Transverse colon (tissue), 4 donors: ENCODE data around the gene NAA20. TPM values are rescaled to one million over a fixed set of nuclear protein-coding genes. Genes with fewer than 3 reads are reported as not detected.

ENCODE experiments used
- DNase-seq: peaks from one replicate; pipeline ENCODE4 v3.0.0-alpha.2; 2019
- H3K27ac ChIP-seq, 4 donors: fragments of 200-600 bp; sonication (generic); 2 replicates each; pipeline ENCODE4 v1.5.1; 2016 to 2018; ENCODE audit warnings: inconsistent platforms in 4 of 4
- H3K27me3 ChIP-seq: fragments of 200-600 bp; sonication (generic); 2 replicates; pipeline ENCODE4 v1.5.1; 2017; ENCODE audit warnings: inconsistent platforms
- H3K36me3 ChIP-seq, 4 donors: fragments of 200-600 bp; sonication (generic); 2 replicates each; pipeline ENCODE4 v1.5.1; 2017 to 2019; ENCODE audit warnings: inconsistent platforms in 4 of 4
- H3K4me1 ChIP-seq, 4 donors: fragments of 200-600 bp; sonication (generic); 2 replicates each; pipeline ENCODE4 v1.5.1; 2017 to 2020; ENCODE audit warnings: inconsistent platforms in 4 of 4
- H3K4me3 ChIP-seq, 4 donors: fragments of 200-600 bp; sonication (generic); 1 replicate in 1 of 4; 2 replicates in 3 of 4; pipeline versions ENCODE4 v1.5.1 to v1.6.1; 2017 to 2019; ENCODE audit warnings: inconsistent platforms in 4 of 4
- H3K9me3 ChIP-seq, 2 donors: fragments of 200-600 bp; sonication (generic); 2 replicates each; pipeline ENCODE4 v1.5.1; 2017 to 2019; ENCODE audit warnings: inconsistent platforms in 2 of 2
- EP300 ChIP-seq: sonication (generic); formaldehyde crosslinking; IDR thresholded peaks from one replicate; pipeline ENCODE4 v1.6.1; 2017; ENCODE audit warnings: antibody characterized with exemption, low read depth
- POLR2A ChIP-seq: fragments of 450-650 bp; IDR thresholded peaks from one replicate; pipeline ENCODE4 v1.6.1; 2016; ENCODE audit warnings: antibody characterized with exemption, mild to moderate bottlenecking, moderate library complexity
- POLR2AphosphoS5 ChIP-seq, 3 donors: sonication (generic); formaldehyde crosslinking; IDR thresholded peaks; one replicate each; pipeline ENCODE4 v1.6.1; 2016; ENCODE audit warnings: antibody characterized with exemption in 3 of 3
- WGBS, 2 donors: methylation state at CpG; one replicate each; pipeline ENCODE4 v1.1.5; 2018; ENCODE audit warnings: low coverage in 1 of 2; 5-methylcytosine and 5-hydroxymethylcytosine counted together
- in situ Hi-C, 4 donors: fragments of 200-750 bp; cut with MboI; loops; one replicate each; pipeline versions ENCODE4 v1.15.0 to v1.15.1; 2017; ENCODE audit warnings: low sequenced_read_pairs in 3 of 4, low pct_ligation_motif_present in 1 of 4, low pct_unique_long_range_greater_than_20kb in 1 of 4
- intact Hi-C: fragments of 100-400 bp; cut with DNase I; formaldehyde crosslinking; loops from one replicate; pipeline ENCODE4 v1.15.1; 2023; ENCODE audit warnings: low total_unique reads
- total RNA-seq, 4 donors: library from RNA; depleted of rRNA; stranded (reverse); fragments of >200 nt; gene quantifications; one replicate each; pipeline ENCODE4 v1.1.0, GENCODE V29; 2016
- TF ChIP-seq, protein P1 (sequence below), 5 experiments: fragments of 200-600 bp in 3 of 5; fragments of 450-650 bp in 2 of 5; sonication (generic) in 3 of 5; IDR thresholded peaks; 1 replicate in 2 of 5; 2 replicates in 3 of 5; pipeline ENCODE4 v1.5.1; 2016 to 2017; ENCODE audit warnings: antibody characterized with exemption in 5 of 5, inconsistent platforms in 3 of 5, mild to moderate bottlenecking in 2 of 5, moderate library complexity in 1 of 5

The NAA20 gene
- total RNA-seq, 4 donors from 2014 or later = 26.5 to 58.0 (median 32.7) TPM

DNA sequence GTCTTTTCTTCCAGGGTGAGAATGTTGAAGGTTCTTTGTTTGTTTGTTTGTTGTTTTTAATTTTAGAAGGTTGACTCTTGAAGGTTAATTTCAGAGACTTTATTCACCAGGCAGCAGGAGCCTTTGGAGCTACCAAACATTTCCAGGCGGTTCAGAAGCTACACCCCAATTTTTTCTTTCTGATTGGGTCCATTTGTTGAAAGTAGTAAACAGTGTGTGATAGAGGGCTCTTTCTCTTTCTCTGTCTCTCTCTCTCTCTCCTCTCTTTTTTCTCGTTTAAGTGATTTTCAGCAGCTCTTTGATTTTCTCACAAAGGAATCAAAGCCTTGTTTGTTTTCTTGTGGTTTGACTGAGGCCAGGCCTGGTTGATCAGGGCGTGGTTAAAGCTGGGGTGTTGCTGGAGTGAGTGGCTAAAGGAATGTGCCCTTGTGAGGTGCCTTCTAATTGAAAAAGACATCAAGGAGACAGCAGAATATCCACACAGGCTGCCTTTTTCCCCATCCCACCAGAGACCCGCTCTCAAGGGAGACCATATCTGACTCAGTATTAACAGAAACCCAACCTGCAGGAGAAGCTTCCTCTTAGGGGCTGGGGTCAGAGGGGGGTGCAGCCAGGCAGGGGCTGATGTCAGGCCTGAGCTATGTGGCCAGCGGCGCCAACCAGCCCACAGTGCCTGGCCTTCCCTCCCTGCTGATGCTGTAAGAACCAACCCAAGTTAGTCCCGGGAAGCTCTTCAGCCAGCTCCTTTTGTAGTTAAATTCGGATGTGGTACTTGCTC lies 40.4 kb upstream of the NAA20 start:
- Histone ChIP-seq H3K9me3 (no peaks in the 10 kb centered on the region), H3K36me3 (peaks cover 0 to 4% (median 0%) of the 10 kb centered on the region in 4 donors), H3K4me1 (peaks cover 10 to 51% (median 25%) of the 10 kb centered on the region in 4 donors), H3K27me3 (no peaks in the 10 kb centered on the region), H3K4me3 (peak overlapping the region in 3 of 4 donors; percentile 35 to 47 (median 35)), H3K27ac (peak overlapping the region; percentile 86 to 94 (median 88))
- in situ Hi-C loops = no loop called here
- no peak for DNase-seq
- intact Hi-C loops = loop anchor here (10.0 kb wide), 1 partner anchor 92 kb away; no protein-coding TSS in a partner anchor
- TF ChIP-seq, protein P1, sequence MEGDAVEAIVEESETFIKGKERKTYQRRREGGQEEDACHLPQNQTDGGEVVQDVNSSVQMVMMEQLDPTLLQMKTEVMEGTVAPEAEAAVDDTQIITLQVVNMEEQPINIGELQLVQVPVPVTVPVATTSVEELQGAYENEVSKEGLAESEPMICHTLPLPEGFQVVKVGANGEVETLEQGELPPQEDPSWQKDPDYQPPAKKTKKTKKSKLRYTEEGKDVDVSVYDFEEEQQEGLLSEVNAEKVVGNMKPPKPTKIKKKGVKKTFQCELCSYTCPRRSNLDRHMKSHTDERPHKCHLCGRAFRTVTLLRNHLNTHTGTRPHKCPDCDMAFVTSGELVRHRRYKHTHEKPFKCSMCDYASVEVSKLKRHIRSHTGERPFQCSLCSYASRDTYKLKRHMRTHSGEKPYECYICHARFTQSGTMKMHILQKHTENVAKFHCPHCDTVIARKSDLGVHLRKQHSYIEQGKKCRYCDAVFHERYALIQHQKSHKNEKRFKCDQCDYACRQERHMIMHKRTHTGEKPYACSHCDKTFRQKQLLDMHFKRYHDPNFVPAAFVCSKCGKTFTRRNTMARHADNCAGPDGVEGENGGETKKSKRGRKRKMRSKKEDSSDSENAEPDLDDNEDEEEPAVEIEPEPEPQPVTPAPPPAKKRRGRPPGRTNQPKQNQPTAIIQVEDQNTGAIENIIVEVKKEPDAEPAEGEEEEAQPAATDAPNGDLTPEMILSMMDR (IDR thresholded peaks at IDR 0.05) = no peak
- TF ChIP-seq EP300 (no peak), POLR2A (no peak), POLR2AphosphoS5 (IDR thresholded peaks at IDR 0.05) (no peak)
- WGBS, 2 donors = 30 to 47% methylated on average over 3 to 8 of the region's 8 CpGs

DNA sequence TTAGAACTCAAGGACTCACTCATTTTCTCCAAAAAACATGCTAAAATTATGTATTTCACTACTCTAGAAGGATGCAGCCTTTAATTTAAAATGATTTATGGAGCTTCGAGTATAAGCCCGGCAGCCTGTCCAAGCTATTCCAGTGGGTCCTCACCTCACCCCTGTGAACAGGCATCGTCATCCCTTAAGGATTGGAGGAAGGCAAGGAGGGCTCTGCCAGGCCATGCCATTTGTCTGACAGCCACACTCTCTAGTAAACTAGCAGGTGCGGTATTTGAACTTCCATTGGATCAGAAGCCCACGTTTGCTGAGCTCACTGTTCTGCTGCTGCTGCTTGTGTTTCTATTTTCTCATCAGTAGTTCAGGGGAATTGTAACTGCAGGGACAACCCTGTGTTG lies 39.8 kb upstream of the NAA20 start:
- peaks cover 10 to 51% (median 25%) of the 10 kb centered on the region in 4 donors for H3K4me1 ChIP-seq

DNA sequence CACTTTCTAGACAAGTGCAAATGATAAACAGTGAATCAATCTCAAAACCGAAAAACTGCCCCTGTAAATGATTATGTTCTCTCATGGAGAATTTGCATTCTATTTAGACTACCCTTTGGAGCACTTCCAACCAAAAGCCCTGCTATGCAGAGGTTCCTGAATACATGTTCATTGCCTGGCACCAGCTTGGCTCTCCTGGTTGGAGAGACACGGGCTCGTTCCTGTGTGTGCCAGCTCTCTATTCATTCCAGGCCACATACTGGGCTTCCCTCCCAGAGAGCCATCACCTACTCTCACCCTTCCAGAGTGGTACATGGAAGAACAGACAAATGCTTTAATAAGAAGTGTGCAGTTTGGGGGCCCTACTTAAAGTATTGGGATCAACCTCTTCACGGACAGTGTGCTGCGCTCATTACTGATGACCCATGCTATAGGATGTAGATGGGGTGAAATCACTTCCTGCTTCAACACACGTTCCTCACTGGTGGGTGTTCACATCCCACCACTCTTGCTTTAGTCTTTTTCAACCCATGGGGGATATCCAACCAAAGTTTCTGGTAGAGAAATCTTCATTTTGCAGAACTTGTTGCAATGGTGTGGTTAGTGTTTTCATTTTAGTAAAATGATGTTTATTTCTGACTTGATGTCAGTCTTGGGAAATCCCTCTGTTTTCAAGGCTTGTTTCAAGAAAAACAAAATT lies 38.5 kb upstream of the NAA20 start:
- H3K4me1 ChIP-seq = peaks cover 6 to 47% (median 19%) of the 10 kb centered on the region in 4 donors
- no peaks in the 10 kb centered on the region for H3K9me3 ChIP-seq
- H3K4me3 ChIP-seq = peak overlapping the region in 1 of 4 donors; percentile 47
- TF ChIP-seq POLR2AphosphoS5 (IDR thresholded peaks at IDR 0.05) (no peak), POLR2A (no peak), EP300 (no peak)
- TF ChIP-seq, protein P1 (IDR thresholded peaks at IDR 0.05) = no peak
- WGBS, 2 donors = 78 to 92% methylated on average over 4 to 6 of the region's 6 CpGs
- H3K36me3 ChIP-seq = no peaks in the 10 kb centered on the region
- DNase-seq = no peak
- no peaks in the 10 kb centered on the region for H3K27me3 ChIP-seq
- peak overlapping the region; percentile 86 to 94 (median 88) for H3K27ac ChIP-seq
- in situ Hi-C loops (no loop called here), intact Hi-C loops (loop anchor here (10.0 kb wide), 1 partner anchor 94 kb away; no protein-coding TSS in a partner anchor)

More for the DNA sequence above, 39.8 kb upstream of the NAA20 start:
- in situ Hi-C loops = no loop called here
- H3K4me3 ChIP-seq = peak overlapping the region in 2 of 4 donors; percentile 35 to 47
- H3K27me3 ChIP-seq = no peaks in the 10 kb centered on the region
- no peak for DNase-seq
- peaks cover 0 to 1% (median 0%) of the 10 kb centered on the region in 4 donors for H3K36me3 ChIP-seq
- TF ChIP-seq POLR2A = no peak
- no peak for TF ChIP-seq EP300
- TF ChIP-seq, protein P1 (IDR thresholded peaks at IDR 0.05) = no peak
- no peak for TF ChIP-seq POLR2AphosphoS5 (IDR thresholded peaks at IDR 0.05)
- H3K9me3 ChIP-seq = no peaks in the 10 kb centered on the region
- peak overlapping the region; percentile 86 to 94 (median 88) for H3K27ac ChIP-seq
- intact Hi-C loops = loop anchor here (10.0 kb wide), 1 partner anchor 93 kb away; no protein-coding TSS in a partner anchor
- 67% methylated on average over 5 of the region's 5 CpGs; no CpG with 5 or more reads in 1 of the 2 donors for WGBS, 2 donors

DNA sequence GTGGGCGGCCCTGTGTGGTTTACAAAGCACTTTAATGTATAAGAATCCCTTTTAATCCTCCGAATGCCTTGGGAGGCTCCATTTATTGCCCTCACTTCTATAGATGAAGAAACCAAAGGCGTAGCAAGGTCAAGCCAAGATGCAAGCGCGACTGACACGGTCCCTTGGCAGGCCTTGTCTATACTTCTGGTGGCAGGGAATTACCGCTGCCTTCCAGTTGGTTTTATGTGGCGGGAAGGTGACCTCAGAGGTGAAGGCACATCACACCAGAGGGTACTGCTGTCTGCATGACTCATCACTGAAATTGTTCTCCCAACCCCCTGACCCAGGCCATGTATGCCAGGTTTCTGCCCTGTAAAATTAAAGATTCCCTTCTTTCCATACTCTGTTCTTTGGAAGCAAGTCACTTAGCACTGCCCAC lies 36.1 kb upstream of the NAA20 start:
- intact Hi-C loops (no loop called here), in situ Hi-C loops (no loop called here)
- no peaks in the 10 kb centered on the region for H3K9me3 ChIP-seq
- H3K36me3 ChIP-seq = no peaks in the 10 kb centered on the region
- no peaks in the 10 kb centered on the region for H3K27me3 ChIP-seq
- WGBS, 2 donors = 92% methylated on average over 8 of the region's 8 CpGs; no CpG with 5 or more reads in 1 of the 2 donors
- no peak for DNase-seq
- peaks cover 11 to 55% (median 18%) of the 10 kb centered on the region in 4 donors for H3K4me1 ChIP-seq
- TF ChIP-seq, protein P1 (IDR thresholded peaks at IDR 0.05) = no peak
- TF ChIP-seq POLR2A (no peak), EP300 (no peak), POLR2AphosphoS5 (IDR thresholded peaks at IDR 0.05) (no peak)
- no peak overlapping the region for H3K27ac ChIP-seq
- H3K4me3 ChIP-seq = no peak overlapping the region
